ENCODE measurements around the gene COX4I1.

DNA sequence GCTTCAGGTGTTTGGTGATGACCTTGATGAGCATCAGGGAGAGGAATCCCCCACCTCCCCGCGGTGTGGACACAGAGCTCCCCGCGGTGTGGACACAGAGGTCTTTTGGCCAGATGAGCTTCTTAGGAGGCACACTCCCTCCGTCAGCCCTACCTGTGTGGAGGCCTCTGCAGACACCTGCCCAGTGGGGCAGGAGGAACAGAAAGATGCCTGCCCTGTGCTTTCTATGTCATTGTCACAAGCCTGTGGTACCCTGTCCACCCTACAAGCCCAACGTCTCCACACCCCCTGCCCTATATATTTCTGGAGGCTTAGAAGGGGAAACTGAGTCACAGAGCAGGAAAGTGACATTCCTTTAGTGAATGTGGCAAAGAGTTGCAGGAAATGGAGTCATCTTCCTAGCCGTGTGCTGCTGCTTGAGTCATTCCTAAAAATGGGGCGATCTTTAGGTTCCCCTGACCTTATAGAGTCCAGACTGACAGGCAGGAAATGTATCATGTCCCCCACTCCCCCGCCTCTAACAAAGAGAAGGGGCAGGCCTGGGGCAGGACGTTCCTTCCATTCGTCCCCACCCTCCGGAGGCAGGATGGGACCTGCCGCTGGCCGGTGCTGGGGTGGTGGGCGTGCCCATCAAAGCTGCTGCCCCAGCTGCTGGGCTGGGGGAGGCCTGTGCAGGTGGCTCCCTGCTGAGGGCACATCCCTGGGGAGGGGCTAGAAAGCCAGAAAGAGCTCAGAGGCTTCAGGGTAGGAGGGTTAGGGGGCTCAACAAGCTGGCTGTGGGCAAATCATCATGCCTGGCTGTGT is 47.6 kb upstream of the COX4I1 start:
- TF ChIP-seq ELF1 (tag; IDR thresholded peaks at IDR 0.05) (no peak), ZBTB1 (CRISPR knock-in tag; IDR thresholded peaks at IDR 0.05; ENCODE audit: borderline replicate concordance, low read depth) (no peak), YY1 (IDR thresholded peaks at IDR 0.05; ENCODE audit: borderline replicate concordance in 1 of 3, control insufficient read depth in 1 of 3, extremely low read depth in 1 of 3, insufficient read depth in 3 of 3, insufficient read length in 1 of 3, insufficient replicate concordance in 2 of 3, low read depth in 1 of 3, low read length in 2 of 3) (no peak), EZH2 (IDR thresholded peaks at IDR 0.05; ENCODE audit: borderline replicate concordance, low read depth, low read length) (no peak), ZNF174 (CRISPR knock-in tag; IDR thresholded peaks at IDR 0.05) (no peak), STAT5B (CRISPR knock-in tag; IDR thresholded peaks at IDR 0.05) (no peak), MYC (IDR thresholded peaks at IDR 0.05; ENCODE audit: low read depth, low read length) (no peak), MYC (CRISPR knock-in tag; IDR thresholded peaks at IDR 0.05; ENCODE audit: borderline replicate concordance, low read depth) (no peak), MYNN (IDR thresholded peaks at IDR 0.05) (no peak), MYNN (CRISPR knock-in tag; IDR thresholded peaks at IDR 0.05) (no peak), POLR2A (conservative IDR thresholded peaks at IDR 0.05) (no peak)
- TF ChIP-seq, protein P1, sequence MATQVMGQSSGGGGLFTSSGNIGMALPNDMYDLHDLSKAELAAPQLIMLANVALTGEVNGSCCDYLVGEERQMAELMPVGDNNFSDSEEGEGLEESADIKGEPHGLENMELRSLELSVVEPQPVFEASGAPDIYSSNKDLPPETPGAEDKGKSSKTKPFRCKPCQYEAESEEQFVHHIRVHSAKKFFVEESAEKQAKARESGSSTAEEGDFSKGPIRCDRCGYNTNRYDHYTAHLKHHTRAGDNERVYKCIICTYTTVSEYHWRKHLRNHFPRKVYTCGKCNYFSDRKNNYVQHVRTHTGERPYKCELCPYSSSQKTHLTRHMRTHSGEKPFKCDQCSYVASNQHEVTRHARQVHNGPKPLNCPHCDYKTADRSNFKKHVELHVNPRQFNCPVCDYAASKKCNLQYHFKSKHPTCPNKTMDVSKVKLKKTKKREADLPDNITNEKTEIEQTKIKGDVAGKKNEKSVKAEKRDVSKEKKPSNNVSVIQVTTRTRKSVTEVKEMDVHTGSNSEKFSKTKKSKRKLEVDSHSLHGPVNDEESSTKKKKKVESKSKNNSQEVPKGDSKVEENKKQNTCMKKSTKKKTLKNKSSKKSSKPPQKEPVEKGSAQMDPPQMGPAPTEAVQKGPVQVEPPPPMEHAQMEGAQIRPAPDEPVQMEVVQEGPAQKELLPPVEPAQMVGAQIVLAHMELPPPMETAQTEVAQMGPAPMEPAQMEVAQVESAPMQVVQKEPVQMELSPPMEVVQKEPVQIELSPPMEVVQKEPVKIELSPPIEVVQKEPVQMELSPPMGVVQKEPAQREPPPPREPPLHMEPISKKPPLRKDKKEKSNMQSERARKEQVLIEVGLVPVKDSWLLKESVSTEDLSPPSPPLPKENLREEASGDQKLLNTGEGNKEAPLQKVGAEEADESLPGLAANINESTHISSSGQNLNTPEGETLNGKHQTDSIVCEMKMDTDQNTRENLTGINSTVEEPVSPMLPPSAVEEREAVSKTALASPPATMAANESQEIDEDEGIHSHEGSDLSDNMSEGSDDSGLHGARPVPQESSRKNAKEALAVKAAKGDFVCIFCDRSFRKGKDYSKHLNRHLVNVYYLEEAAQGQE (IDR thresholded peaks at IDR 0.05; ENCODE audit: borderline replicate concordance), result no peak
- TF ChIP-seq, protein P1 (CRISPR knock-in tag; IDR thresholded peaks at IDR 0.05; ENCODE audit: low read depth), result no peak
- TF ChIP-seq, protein P2, sequence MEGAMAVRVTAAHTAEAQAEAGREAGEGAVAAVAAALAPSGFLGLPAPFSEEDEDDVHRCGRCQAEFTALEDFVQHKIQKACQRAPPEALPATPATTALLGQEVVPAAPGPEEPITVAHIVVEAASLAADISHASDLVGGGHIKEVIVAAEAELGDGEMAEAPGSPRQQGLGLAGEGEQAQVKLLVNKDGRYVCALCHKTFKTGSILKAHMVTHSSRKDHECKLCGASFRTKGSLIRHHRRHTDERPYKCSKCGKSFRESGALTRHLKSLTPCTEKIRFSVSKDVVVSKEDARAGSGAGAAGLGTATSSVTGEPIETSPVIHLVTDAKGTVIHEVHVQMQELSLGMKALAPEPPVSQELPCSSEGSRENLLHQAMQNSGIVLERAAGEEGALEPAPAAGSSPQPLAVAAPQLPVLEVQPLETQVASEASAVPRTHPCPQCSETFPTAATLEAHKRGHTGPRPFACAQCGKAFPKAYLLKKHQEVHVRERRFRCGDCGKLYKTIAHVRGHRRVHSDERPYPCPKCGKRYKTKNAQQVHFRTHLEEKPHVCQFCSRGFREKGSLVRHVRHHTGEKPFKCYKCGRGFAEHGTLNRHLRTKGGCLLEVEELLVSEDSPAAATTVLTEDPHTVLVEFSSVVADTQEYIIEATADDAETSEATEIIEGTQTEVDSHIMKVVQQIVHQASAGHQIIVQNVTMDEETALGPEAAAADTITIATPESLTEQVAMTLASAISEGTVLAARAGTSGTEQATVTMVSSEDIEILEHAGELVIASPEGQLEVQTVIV (CRISPR knock-in tag; IDR thresholded peaks at IDR 0.05; ENCODE audit: borderline replicate concordance), result no peak
- TF ChIP-seq, protein P3, sequence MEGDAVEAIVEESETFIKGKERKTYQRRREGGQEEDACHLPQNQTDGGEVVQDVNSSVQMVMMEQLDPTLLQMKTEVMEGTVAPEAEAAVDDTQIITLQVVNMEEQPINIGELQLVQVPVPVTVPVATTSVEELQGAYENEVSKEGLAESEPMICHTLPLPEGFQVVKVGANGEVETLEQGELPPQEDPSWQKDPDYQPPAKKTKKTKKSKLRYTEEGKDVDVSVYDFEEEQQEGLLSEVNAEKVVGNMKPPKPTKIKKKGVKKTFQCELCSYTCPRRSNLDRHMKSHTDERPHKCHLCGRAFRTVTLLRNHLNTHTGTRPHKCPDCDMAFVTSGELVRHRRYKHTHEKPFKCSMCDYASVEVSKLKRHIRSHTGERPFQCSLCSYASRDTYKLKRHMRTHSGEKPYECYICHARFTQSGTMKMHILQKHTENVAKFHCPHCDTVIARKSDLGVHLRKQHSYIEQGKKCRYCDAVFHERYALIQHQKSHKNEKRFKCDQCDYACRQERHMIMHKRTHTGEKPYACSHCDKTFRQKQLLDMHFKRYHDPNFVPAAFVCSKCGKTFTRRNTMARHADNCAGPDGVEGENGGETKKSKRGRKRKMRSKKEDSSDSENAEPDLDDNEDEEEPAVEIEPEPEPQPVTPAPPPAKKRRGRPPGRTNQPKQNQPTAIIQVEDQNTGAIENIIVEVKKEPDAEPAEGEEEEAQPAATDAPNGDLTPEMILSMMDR (IDR thresholded peaks at IDR 0.05 in 2 of 3, conservative IDR thresholded peaks at IDR 0.05 in 1 of 3; ENCODE audit: insufficient read depth in 2 of 3, low read depth in 1 of 3, low read length in 3 of 3), result no peak
